ENCODE results near the gene CHRDL2.
"Not testable (repeated sequence)": the region's sequence is repeated elsewhere in the genome, so short reads cannot be mapped to it uniquely, and the experiment has no call there.

DNA sequence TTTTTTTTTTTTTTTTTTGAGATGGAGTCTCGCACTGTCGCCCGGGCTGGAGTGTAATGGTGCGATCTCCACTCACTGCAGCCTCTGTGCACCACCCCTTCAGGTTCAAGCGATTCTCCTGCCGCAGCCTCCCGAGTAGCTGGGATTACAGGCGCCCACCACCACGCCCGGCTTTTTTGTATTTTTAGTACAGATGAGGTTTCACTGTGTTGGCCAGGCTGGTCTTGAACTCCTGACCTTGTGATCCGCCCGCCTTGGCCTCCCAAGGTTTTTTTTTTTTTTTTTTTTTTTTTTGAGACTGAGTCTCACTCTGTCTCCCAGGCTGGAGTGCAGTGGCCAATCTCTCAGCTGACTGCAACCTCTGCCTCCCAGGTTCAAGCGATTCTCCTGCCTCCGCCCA is 19.4 kb upstream of the CHRDL2 start:
- not testable (repeated sequence) for TF ChIP-seq ZNF274 (IDR thresholded peaks at IDR 0.05; ENCODE audit: low read depth, low read length); SUZ12 (IDR thresholded peaks at IDR 0.05; ENCODE audit: extremely low read depth, insufficient read depth, insufficient read length); YY1 (IDR thresholded peaks at IDR 0.05; ENCODE audit: insufficient read depth, insufficient read length)

Data from NT2/D1 (cell line).